Suprapubic skin (tissue), 4 donors: ENCODE data around the gene NR6A1.
"Not testable (repeated sequence)": the region's sequence is repeated elsewhere in the genome, so short reads cannot be mapped to it uniquely, and the experiment has no call there.

ENCODE experiments used
- CTCF ChIP-seq, 2 donors: fragments of 200-600 bp in 1 of 2; fragments of 450-650 bp in 1 of 2; sonication (generic) in 1 of 2; IDR thresholded peaks; one replicate each; pipeline ENCODE4 v1.5.1; 2016 to 2019; ENCODE audit warnings: antibody characterized with exemption in 2 of 2, mild to moderate bottlenecking in 1 of 2, moderate library complexity in 1 of 2
- POLR2A ChIP-seq, 2 donors: fragments of 450-650 bp; IDR thresholded peaks; one replicate each; pipeline ENCODE4 v1.6.1; 2017; ENCODE audit warnings: antibody characterized with exemption in 2 of 2, mild to moderate bottlenecking in 2 of 2, moderate library complexity in 2 of 2
- POLR2AphosphoS5 ChIP-seq, 3 donors: sonication (generic); formaldehyde crosslinking; IDR thresholded peaks; one replicate each; pipeline ENCODE4 v1.6.1; 2017; ENCODE audit warnings: antibody characterized with exemption in 3 of 3

DNA sequence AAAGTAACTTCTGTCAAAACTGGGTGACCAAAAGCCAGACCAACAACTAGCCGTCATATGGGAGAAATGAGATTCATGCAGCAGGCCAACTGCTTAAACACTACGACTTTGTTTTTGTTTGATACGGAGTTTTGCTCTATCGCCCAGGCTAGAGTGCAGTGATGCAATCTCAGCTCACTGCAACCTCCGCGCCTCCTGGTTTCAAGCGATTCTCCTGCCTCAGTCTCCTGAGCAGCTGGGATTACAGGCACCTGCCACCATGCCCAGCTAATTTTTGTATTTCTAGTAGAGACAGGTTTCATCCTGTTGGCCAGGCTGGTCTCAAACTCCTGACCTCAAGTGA lies 36.4 kb downstream of the NR6A1 start:
- TF ChIP-seq CTCF, POLR2A, POLR2AphosphoS5 (IDR thresholded peaks at IDR 0.05): not testable (repeated sequence)
